Measurements from ENCODE around the gene JAZF1. TPM values are rescaled to one million over a fixed set of nuclear protein-coding genes. Genes with fewer than 3 reads are reported as not detected.

JAZF1 gene
- total and polyA plus RNA-seq, 7 donors, result 2.3 to 10.6 (median 5.3) TPM

GRCh38 chr7:27842094-27842692 is 338.4 kb downstream of the JAZF1 start:
- H3K9me3 ChIP-seq, result no peaks in the 10 kb centered on the region
- H3K27me3 ChIP-seq (ENCODE audit: insufficient read depth in 3 of 3, low read length in 2 of 3), result no peaks in the 10 kb centered on the region
- no peak overlapping the region for H3K4me3 ChIP-seq
- intact Hi-C loops (cut with DNase I), result no loop called here
- H3K27ac ChIP-seq, result no peak overlapping the region
- peak in 2 of 4 donors; percentile 53 to 65 for ATAC-seq
- peaks cover 0 to 8% of the 10 kb centered on the region in 2 donors for H3K36me3 ChIP-seq (ENCODE audit: insufficient read depth in 1 of 2, low read depth in 1 of 2)
- 33 to 45% (median 42%) methylated on average over 14 of the region's 14 CpGs for WGBS, 3 donors
- DNase-seq, result no peak
- TF ChIP-seq CTCF (IDR thresholded peaks at IDR 0.05), result no peak
- no peaks in the 10 kb centered on the region for H3K4me1 ChIP-seq

GRCh38 chr7:27840760-27841364 is 339.7 kb downstream of the JAZF1 start:
- ATAC-seq, result no peak
- no peak for DNase-seq
- WGBS, 3 donors, result 91 to 94% (median 93%) methylated on average over 18 of the region's 18 CpGs
- Histone ChIP-seq H3K27me3 (ENCODE audit: insufficient read depth in 3 of 3, low read length in 2 of 3) (no peaks in the 10 kb centered on the region), H3K9me3 (no peaks in the 10 kb centered on the region), H3K36me3 (ENCODE audit: insufficient read depth in 1 of 2, low read depth in 1 of 2) (peaks cover 0 to 8% of the 10 kb centered on the region in 2 donors), H3K4me1 (no peaks in the 10 kb centered on the region), H3K27ac (no peak overlapping the region), H3K4me3 (no peak overlapping the region)
- intact Hi-C loops (cut with DNase I), result no loop called here
- TF ChIP-seq CTCF (IDR thresholded peaks at IDR 0.05), result no peak

- intact Hi-C loops (cut with DNase I), result no loop called here
- WGBS, 3 donors, result 86 to 91% (median 89%) methylated on average over 8 of the region's 8 CpGs
Measured at GRCh38 chr7:27840313-27840712, 340.3 kb downstream of the JAZF1 start.

GRCh38 chr7:27839099-27839498 is 341.5 kb downstream of the JAZF1 start:
- no peak for ATAC-seq
- TF ChIP-seq CTCF (IDR thresholded peaks at IDR 0.05), result no peak
- H3K9me3 ChIP-seq, result no peaks in the 10 kb centered on the region
- H3K36me3 ChIP-seq (ENCODE audit: insufficient read depth in 1 of 2, low read depth in 1 of 2), result peaks cover 0 to 8% of the 10 kb centered on the region in 2 donors
- H3K27me3 ChIP-seq (ENCODE audit: insufficient read depth in 3 of 3, low read length in 2 of 3), result no peaks in the 10 kb centered on the region
- H3K4me3 ChIP-seq, result no peak overlapping the region
- no peak for DNase-seq
- intact Hi-C loops (cut with DNase I), result no loop called here
- H3K4me1 ChIP-seq, result no peaks in the 10 kb centered on the region
- H3K27ac ChIP-seq, result no peak overlapping the region
- 82 to 85% (median 83%) methylated on average over 10 of the region's 10 CpGs for WGBS, 3 donors

More at GRCh38 chr7:27840313-27840712, 340.3 kb downstream of the JAZF1 start:
- TF ChIP-seq CTCF (IDR thresholded peaks at IDR 0.05), result no peak
- Histone ChIP-seq H3K4me1 (no peaks in the 10 kb centered on the region), H3K36me3 (ENCODE audit: insufficient read depth in 1 of 2, low read depth in 1 of 2) (peaks cover 0 to 8% of the 10 kb centered on the region in 2 donors), H3K27ac (no peak overlapping the region), H3K4me3 (no peak overlapping the region), H3K27me3 (ENCODE audit: insufficient read depth in 3 of 3, low read length in 2 of 3) (no peaks in the 10 kb centered on the region), H3K9me3 (no peaks in the 10 kb centered on the region)
- no peak for DNase-seq
- no peak for ATAC-seq

Data from psoas muscle (tissue), 8 donors.